HepG2 (cell line): ENCODE results near the gene DLL1. TPM values are rescaled to one million over a fixed set of nuclear protein-coding genes. Genes with fewer than 3 reads are reported as not detected.

Experiments
- CCDC6 ChIP-seq: sonication (generic); formaldehyde crosslinking; IDR thresholded peaks from 2 replicates; pipeline ENCODE4 v1.8.1; 2022; ENCODE audit warnings: mild to moderate bottlenecking, missing genetic modification reagents, moderate library complexity
- PLRG1 ChIP-seq: fragments of 450-650 bp; conservative IDR thresholded peaks from 2 replicates; pipeline ENCODE4 v1.6.1; 2016
- RAD21 ChIP-seq: fragments of 450-650 bp; formaldehyde crosslinking; IDR thresholded peaks from 2 replicates; pipeline ENCODE4 v1.5.0; 2020; ENCODE audit warnings: mild to moderate bottlenecking
- RFX5 ChIP-seq: IDR thresholded peaks from 2 replicates; pipeline ENCODE4 v1.6.1; 2011; ENCODE audit warnings: low read depth, low read length, improper control_type of control experiment
- TBP ChIP-seq: sonication (generic); formaldehyde crosslinking; IDR thresholded peaks from 2 replicates; pipeline ENCODE4 v1.5.0; 2020; ENCODE audit warnings: missing genetic modification reagents
- ZNF235 ChIP-seq: sonication (generic); formaldehyde crosslinking; IDR thresholded peaks from 2 replicates; pipeline ENCODE4 v1.8.1; 2023; ENCODE audit warnings: mild to moderate bottlenecking, missing genetic modification reagents, borderline replicate concordance
- ZNF547 ChIP-seq: sonication (generic); formaldehyde crosslinking; IDR thresholded peaks from 2 replicates; pipeline ENCODE4 v1.5.1; 2020; ENCODE audit warnings: mild to moderate bottlenecking, missing genetic modification reagents
- ZNF558 ChIP-seq: sonication (generic); formaldehyde crosslinking; IDR thresholded peaks from 2 replicates; pipeline ENCODE4 v1.9.0; 2022; ENCODE audit warnings: mild to moderate bottlenecking, missing genetic modification reagents, borderline replicate concordance
- ZNF589 ChIP-seq: sonication (generic); formaldehyde crosslinking; conservative IDR thresholded peaks from 2 replicates; pipeline ENCODE4 v1.8.0; 2022; ENCODE audit warnings: mild to moderate bottlenecking, moderate library complexity, missing genetic modification reagents
- ZNF616 ChIP-seq: sonication (generic); formaldehyde crosslinking; IDR thresholded peaks from 2 replicates; pipeline ENCODE4 v1.5.0; 2020; ENCODE audit warnings: low read depth, mild to moderate bottlenecking, missing genetic modification reagents
- ZNF672 ChIP-seq: sonication (generic); formaldehyde crosslinking; IDR thresholded peaks from 2 replicates; pipeline ENCODE4 v1.8.1; 2022; ENCODE audit warnings: missing genetic modification reagents
- ZNF776 ChIP-seq: sonication (generic); formaldehyde crosslinking; IDR thresholded peaks from 2 replicates; pipeline ENCODE4 v1.4.0; 2020; ENCODE audit warnings: mild to moderate bottlenecking, missing genetic modification reagents
- polyA plus RNA-seq, 8 experiments: library from polyadenylated mRNA; depleted of rRNA in 3 of 8; stranded (reverse) in 7 of 8; unstranded in 1 of 8; fragments of >200 nt; fragmentation: Illumina TruSeq in 4 of 8; extraction: Trizol in 4 of 8; gene quantifications; 2 replicates each; pipeline versions ENCODE4 v1.2.1 to v1.2.3, GENCODE V29; 2011 to 2016; ENCODE audit warnings: low read depth in 4 of 8, missing spikeins in 1 of 8, mixed read lengths in 1 of 8; ENCODE audit not compliant: insufficient read depth in 1 of 8
- total RNA-seq, 5 experiments: library from RNA; depleted of rRNA; stranded (reverse); fragments of >200 nt; fragmentation: Illumina TruSeq; extraction: Trizol; gene quantifications; 2 replicates each; pipeline ENCODE4 v1.2.3, GENCODE V29; 2016; ENCODE audit warnings: low read depth in 1 of 5
- TF ChIP-seq, protein P1 (sequence below), 2 experiments: sonication (generic) in 1 of 2; formaldehyde crosslinking in 1 of 2; IDR thresholded peaks; 2 replicates each; pipeline versions ENCODE4 v1.4.0 to v1.6.1; 2018 to 2020; ENCODE audit warnings: missing genetic modification reagents in 2 of 2, borderline replicate concordance in 1 of 2, low read depth in 1 of 2, mild to moderate bottlenecking in 1 of 2, missing biosample characterization in 1 of 2
- TF ChIP-seq, protein P2 (sequence below): sonication (generic); formaldehyde crosslinking; IDR thresholded peaks from 2 replicates; pipeline ENCODE4 v1.5.0; 2020; ENCODE audit warnings: missing genetic modification reagents
- TF ChIP-seq, protein P3 (sequence below): sonication (generic); formaldehyde crosslinking; IDR thresholded peaks from 2 replicates; pipeline ENCODE4 v1.8.0; 2022; ENCODE audit warnings: mild to moderate bottlenecking, missing genetic modification reagents
- TF ChIP-seq, protein P4 (sequence below): sonication (generic); formaldehyde crosslinking; IDR thresholded peaks from 2 replicates; pipeline ENCODE4 v1.4.0; 2020; ENCODE audit warnings: mild to moderate bottlenecking, missing genetic modification reagents
- TF ChIP-seq, protein P5 (sequence below): sonication (generic); formaldehyde crosslinking; IDR thresholded peaks from 2 replicates; pipeline ENCODE4 v1.8.0; 2022; ENCODE audit warnings: mild to moderate bottlenecking, missing genetic modification reagents, moderate library complexity

Gene DLL1
- total and polyA plus RNA-seq, 2 of the 13 experiments (the other 11 are each of a cell fraction or from before 2014, with no cell fraction given): not detected

DNA sequence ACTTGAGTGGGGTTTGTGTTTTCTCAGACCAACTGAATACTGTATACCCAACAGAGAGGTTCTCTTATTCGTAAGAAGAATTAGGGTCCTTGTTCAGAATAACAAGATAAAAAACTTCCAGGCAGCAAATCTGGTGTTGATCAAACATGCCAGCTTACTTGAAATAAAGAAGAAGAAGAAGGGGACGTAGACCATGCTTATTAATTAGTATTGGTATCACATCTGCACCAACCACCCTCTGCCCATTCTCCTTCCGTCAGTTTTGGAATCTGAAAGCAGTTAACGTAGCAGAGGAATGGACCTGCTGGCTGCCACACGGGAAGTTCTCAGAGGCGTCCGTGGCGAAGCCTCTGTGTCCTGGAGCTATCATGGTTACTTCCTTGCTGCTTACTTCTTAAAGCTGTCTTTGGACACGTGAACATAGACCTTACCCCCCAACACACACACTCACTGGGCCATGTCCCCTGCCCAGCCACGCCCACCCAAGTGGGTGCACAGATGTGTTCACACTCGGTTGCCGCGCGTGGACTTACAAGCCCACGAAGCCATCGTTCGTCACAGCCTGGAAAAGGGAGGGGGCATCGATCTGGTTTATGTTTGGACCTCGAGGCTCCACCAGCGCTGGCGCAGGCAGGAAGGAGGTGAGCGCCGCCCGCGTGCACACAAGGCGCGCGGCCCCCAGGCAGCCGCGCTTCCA is 4.1 kb upstream of the DLL1 start (continued):
- TF ChIP-seq, protein P1, sequence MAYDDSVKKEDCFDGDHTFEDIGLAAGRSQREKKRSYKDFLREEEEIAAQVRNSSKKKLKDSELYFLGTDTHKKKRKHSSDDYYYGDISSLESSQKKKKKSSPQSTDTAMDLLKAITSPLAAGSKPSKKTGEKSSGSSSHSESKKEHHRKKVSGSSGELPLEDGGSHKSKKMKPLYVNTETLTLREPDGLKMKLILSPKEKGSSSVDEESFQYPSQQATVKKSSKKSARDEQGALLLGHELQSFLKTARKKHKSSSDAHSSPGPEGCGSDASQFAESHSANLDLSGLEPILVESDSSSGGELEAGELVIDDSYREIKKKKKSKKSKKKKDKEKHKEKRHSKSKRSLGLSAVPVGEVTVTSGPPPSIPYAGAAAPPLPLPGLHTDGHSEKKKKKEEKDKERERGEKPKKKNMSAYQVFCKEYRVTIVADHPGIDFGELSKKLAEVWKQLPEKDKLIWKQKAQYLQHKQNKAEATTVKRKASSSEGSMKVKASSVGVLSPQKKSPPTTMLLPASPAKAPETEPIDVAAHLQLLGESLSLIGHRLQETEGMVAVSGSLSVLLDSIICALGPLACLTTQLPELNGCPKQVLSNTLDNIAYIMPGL (CRISPR knock-in tag; IDR thresholded peaks at IDR 0.05; ENCODE audit: borderline replicate concordance in 1 of 2, low read depth in 1 of 2): 0 out of 4 replicates have a peak, but pooled peaks of 1 of the 2 experiments have one; percentile 14
- TF ChIP-seq, protein P2, sequence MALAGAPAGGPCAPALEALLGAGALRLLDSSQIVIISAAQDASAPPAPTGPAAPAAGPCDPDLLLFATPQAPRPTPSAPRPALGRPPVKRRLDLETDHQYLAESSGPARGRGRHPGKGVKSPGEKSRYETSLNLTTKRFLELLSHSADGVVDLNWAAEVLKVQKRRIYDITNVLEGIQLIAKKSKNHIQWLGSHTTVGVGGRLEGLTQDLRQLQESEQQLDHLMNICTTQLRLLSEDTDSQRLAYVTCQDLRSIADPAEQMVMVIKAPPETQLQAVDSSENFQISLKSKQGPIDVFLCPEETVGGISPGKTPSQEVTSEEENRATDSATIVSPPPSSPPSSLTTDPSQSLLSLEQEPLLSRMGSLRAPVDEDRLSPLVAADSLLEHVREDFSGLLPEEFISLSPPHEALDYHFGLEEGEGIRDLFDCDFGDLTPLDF: no peak
- no peak for TF ChIP-seq PLRG1
- no peak for TF ChIP-seq RFX5
- no peak for TF ChIP-seq TBP (CRISPR knock-in tag)
- TF ChIP-seq, protein P3, sequence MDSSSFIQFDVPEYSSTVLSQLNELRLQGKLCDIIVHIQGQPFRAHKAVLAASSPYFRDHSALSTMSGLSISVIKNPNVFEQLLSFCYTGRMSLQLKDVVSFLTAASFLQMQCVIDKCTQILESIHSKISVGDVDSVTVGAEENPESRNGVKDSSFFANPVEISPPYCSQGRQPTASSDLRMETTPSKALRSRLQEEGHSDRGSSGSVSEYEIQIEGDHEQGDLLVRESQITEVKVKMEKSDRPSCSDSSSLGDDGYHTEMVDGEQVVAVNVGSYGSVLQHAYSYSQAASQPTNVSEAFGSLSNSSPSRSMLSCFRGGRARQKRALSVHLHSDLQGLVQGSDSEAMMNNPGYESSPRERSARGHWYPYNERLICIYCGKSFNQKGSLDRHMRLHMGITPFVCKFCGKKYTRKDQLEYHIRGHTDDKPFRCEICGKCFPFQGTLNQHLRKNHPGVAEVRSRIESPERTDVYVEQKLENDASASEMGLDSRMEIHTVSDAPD (CRISPR knock-in tag): 0 out of 2 replicates have a peak, but pooled peaks have one; percentile 23
- 0 out of 2 replicates have a peak, but pooled peaks have one; percentile 21 for TF ChIP-seq ZNF589 (CRISPR knock-in tag)
- TF ChIP-seq CCDC6 (CRISPR knock-in tag): 0 out of 2 replicates have a peak, but pooled peaks have one; percentile 74
- TF ChIP-seq, protein P4, sequence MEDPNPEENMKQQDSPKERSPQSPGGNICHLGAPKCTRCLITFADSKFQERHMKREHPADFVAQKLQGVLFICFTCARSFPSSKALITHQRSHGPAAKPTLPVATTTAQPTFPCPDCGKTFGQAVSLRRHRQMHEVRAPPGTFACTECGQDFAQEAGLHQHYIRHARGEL (CRISPR knock-in tag): no peak
- no peak for TF ChIP-seq RAD21
- TF ChIP-seq, protein P5, sequence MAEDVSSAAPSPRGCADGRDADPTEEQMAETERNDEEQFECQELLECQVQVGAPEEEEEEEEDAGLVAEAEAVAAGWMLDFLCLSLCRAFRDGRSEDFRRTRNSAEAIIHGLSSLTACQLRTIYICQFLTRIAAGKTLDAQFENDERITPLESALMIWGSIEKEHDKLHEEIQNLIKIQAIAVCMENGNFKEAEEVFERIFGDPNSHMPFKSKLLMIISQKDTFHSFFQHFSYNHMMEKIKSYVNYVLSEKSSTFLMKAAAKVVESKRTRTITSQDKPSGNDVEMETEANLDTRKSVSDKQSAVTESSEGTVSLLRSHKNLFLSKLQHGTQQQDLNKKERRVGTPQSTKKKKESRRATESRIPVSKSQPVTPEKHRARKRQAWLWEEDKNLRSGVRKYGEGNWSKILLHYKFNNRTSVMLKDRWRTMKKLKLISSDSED (CRISPR knock-in tag): no peak
- no peak for TF ChIP-seq ZNF672
- TF ChIP-seq ZNF616 (CRISPR knock-in tag): 0 out of 2 replicates have a peak, but pooled peaks have one; percentile 28
- no peak for TF ChIP-seq ZNF776
- 0 out of 2 replicates have a peak, but pooled peaks have one; percentile 9 for TF ChIP-seq ZNF235
- TF ChIP-seq ZNF558 (CRISPR knock-in tag): no peak
- TF ChIP-seq ZNF547 (CRISPR knock-in tag): no peak
